Forelimb muscle (tissue), 1 donor: ENCODE results near the gene RNF103. TPM values are rescaled to one million over a fixed set of nuclear protein-coding genes. Genes with fewer than 3 reads are reported as not detected.
"Not testable (repeated sequence)": the region's sequence is repeated elsewhere in the genome, so short reads cannot be mapped to it uniquely, and the experiment has no call there.

ENCODE experiments used
- DNase-seq: peaks from one replicate; pipeline ENCODE4 v3.0.0-alpha.2; 2013; ENCODE audit warnings: low read depth
- polyA plus RNA-seq: library from polyadenylated mRNA; unstranded; fragments of 120-200 nt; gene quantifications from one replicate; pipeline ENCODE4 v1.2.1, GENCODE V29; 2013; ENCODE audit not compliant: insufficient read length

RNF103 gene
- polyA plus RNA-seq = 34.6 TPM

GRCh38 chr2:86623494-86624266 lies at the start of gene RNF103:
Gene RNF103 (minus strand): TSS chr2:86623865. CDS start chr2:86622886, 979 bp downstream.
- DNase-seq = peak; percentile 68

DNA sequence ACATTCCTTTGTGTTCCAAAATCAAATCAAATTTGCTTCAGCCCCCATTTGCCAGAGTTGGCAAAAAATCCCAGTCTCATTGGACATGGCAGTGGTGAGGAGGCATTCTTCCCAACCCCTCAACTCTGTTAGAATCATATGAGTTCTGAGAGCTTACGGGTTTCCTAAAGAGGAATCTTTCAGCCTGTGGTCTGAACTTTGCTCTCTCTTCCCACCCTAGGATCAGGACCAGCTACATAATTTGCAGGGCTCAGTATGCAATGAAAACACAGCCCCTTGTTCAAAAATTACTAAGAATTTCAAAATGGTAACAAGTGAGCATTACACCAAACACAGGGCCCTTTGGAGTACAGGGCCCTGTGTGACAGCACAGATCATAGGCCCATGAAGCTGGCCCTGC lies 49.3 kb upstream of the RNF103 start:
- DNase-seq = no peak

DNA sequence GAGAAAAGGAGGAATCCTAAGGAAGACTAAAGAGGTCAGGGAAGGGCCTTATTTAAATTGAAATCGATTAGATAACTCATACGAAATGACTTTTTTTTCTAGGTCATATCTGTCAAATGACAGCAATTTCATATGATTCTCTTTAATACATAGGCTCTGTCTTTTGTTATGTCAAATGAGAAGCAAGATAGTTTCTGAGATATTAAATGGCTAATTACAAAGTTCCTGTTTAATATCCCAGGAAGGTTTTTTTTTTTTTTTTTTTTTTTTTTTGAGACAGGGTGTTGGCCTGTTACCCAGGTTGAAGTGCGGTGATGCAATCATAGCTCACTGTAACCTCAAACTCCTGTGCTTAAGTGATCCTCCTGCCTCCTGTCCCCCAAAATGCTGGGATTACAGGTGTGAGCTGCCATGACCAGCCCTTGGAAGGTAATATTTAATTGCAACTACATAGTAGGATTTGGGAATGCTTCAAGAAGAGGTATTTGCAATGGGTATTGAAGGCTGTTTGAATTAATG lies 48.4 kb upstream of the RNF103 start:
- DNase-seq = no peak

GRCh38 chr2:86671337-86671981 lies 47.8 kb upstream of the RNF103 start:
- DNase-seq = no peak

- not testable (repeated sequence) for DNase-seq
Observed at GRCh38 chr2:86669323-86669722, 45.7 kb upstream of the RNF103 start.

DNA sequence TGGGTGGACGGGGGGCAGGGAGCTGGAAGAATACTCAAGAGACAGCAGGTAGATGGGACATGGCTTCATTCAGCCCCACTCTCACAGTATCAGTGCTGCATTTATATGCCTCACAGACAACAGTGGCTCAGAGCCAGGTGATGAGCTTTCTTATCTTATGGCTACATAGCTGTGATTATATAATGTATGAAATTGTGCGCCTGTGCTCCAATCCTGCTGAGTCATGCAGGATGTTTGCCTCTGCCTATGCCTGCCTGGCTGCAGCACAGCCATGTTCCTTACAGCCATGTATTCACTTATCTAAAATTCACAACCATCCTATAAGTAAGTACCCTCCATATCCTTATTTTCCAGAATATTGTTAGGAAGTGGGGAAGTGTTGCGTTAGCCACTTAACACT lies 37.7 kb upstream of the RNF103 start:
- no peak for DNase-seq

- no peak for DNase-seq
Observed at GRCh38 chr2:86650188-86650587, 26.5 kb upstream of the RNF103 start.

GRCh38 chr2:86649119-86649947 lies 25.7 kb upstream of the RNF103 start:
- no peak for DNase-seq

GRCh38 chr2:86648681-86649080 lies 25.0 kb upstream of the RNF103 start:
- no peak for DNase-seq

GRCh38 chr2:86646865-86647264 lies 23.2 kb upstream of the RNF103 start:
- DNase-seq = no peak

GRCh38 chr2:86646329-86646728 lies 22.7 kb upstream of the RNF103 start:
- DNase-seq = no peak

DNA sequence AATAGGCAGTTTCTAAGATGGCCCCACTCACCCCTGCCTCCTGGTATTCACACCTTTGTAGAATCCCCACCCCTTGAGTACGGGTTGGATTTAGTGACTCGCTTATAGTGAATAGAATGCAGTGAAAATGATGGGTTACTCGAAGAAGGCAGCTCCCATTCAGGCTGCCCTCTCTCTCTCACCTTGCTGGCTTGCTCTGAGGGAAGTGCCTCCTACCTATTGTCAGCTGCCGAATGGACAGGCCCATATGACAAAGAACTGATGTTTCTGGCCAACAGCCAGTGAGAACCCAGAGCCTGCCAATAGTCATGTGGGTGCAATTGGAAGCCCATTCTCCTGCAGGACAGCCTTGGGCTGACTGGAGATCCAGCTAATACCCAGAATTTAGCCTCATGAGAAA lies 22.1 kb upstream of the RNF103 start:
- DNase-seq = no peak

DNA sequence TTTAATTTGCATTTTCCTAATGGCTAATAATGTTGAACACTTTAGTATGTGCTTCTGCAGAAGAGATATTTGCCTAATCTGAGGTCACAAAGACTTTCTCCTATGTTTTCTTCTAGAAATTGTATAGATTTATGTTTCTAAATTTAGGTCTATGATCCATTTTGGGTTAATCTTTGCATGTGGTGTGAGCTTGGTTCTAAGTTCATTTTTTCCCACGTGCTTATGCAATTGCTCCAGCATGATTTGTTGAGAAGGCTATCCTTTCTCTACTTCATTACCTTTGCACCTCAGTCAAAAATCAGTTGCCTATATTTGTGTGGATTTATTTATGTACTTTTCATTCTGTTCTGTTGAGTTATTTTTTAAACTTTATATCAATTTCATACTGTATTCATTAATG lies 15.0 kb upstream of the RNF103 start:
- DNase-seq = no peak

- no peak for DNase-seq
Observed at GRCh38 chr2:86636842-86637241, 13.2 kb upstream of the RNF103 start.

- DNase-seq = no peak
Observed at GRCh38 chr2:86634352-86634751, 10.7 kb upstream of the RNF103 start.

GRCh38 chr2:86633155-86633651 lies 9.5 kb upstream of the RNF103 start:
- no peak for DNase-seq

DNA sequence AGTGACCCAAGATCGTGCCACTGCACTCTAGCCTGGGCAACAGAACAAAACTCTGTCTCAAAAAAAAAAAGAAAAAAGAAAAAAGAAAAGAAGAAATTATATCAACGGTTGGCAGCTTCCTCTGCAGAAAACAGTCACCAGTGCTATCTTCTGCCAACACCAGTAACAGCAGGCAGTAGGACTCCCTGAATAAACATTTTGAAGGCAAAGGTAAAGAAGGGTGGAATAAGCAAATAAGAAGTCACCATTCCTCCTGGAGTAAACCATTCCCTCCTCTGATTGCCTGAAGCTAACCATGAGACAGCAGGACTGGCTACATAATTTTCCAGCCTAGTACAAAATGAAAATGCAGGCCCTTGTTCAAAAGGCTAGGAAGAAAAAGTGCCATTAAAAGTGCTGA lies 9.0 kb upstream of the RNF103 start:
- no peak for DNase-seq

- no peak for DNase-seq
Observed at GRCh38 chr2:86631846-86632485, 8.3 kb upstream of the RNF103 start.

GRCh38 chr2:86628091-86628522 lies 4.4 kb upstream of the RNF103 start:
- no peak for DNase-seq

DNA sequence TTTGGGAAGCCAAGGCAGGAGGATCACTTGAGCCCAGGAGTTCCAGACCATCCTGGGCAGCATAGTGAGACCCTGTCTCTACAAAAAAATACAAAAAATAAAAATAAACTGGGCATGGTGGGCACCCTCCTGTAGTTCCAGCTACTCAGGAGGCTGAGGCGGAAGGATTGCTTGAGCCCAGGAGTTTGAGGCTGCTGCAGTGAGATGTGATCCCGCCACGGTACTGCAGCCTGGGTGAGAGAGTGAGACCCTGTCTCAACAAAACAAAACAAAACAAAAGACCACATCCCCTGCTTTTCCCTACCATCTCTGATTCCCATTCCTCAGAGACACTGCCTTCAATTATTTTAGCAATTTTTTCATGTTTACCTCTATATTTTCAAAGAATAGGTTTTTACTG lies 3.9 kb upstream of the RNF103 start:
- DNase-seq = no peak

DNA sequence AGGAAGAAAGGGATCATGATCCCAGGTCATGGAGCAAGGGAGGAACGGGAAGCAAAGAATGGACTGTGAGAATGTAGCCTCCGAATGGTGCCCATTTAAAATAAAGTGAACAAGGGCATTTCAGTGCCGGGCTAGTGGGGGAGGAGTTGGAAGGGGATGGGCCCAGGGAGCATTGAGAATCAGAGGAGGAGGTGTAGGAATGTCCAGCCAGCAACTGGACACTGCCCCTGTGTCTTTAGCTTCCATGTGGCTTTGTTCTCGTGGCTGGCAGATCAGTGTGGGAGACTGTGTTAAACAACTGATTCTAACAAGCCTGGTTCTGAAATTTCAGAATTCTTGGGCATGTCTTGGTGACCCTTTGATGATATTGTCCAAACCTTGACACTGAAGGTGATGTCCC lies 1.4 kb upstream of the RNF103 start:
- no peak for DNase-seq

DNA sequence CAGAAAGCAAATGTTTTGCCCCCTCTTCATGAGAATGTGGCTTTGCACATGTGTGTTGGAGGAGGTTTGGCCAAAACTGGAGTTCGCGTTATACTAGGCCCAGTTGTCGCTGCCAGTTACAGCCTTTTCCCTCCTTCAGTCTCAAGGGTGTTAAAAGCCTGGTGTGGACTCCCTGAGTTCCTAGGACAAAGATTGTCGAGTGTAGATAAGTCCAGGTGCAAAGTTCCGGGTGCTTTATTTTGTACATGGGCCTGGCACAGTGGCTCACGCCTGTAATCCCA lies 542 bp upstream of the RNF103 start:
- no peak for DNase-seq
